Measurements from ENCODE around the gene L3MBTL2. TPM values are rescaled to one million over a fixed set of nuclear protein-coding genes. Genes with fewer than 3 reads are reported as not detected.

The L3MBTL2 gene
- total RNA-seq, 1 experiment from 2014 or later, result 22.3 TPM

DNA sequence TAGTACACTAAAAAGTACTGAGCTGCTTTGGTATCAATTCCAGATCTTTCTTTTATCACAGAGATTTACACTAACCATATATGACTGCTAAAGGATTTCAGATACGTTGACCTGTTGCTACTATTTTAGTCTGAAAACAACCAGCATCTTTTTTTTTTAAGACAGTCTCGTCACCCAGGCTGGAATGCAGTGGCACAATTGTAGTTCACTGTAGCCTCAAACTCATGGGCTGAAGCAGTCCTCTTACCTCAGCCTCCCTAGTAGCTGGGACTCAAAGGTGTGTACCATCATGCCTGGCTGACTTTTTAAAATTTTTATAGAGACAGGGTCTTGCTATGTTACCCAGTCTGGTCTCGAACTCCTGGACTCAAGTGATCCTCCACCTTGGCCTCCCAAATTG lies 24.2 kb upstream of the L3MBTL2 start:
- Histone ChIP-seq H2AFZ (no peak overlapping the region), H3K27me3 (ENCODE audit: insufficient read depth, low read depth) (no peaks in the 10 kb centered on the region), H3K79me2 (ENCODE audit: low read depth) (no peaks in the 10 kb centered on the region), H3K36me3 (ENCODE audit: low read depth) (peaks cover 10% of the 10 kb centered on the region; the same call in 1 of the 2 replicates), H3K27ac (peak overlapping the region; percentile 65), H3K4me1 (replicated peaks; ENCODE audit: insufficient read depth) (peaks cover 19% of the 10 kb centered on the region), H3K9me2 (ENCODE audit: insufficient read depth) (no peaks in the 10 kb centered on the region), H4K20me1 (ENCODE audit: insufficient read depth) (no peaks in the 10 kb centered on the region), H3K9me3 (ENCODE audit: insufficient read depth, low read depth) (no peaks in the 10 kb centered on the region), H3F3A (ENCODE audit: insufficient read depth, low read depth) (peaks cover 47% of the 10 kb centered on the region), H3K4me2 (peak overlapping the region; percentile 44), H3K4me3 (no peak overlapping the region)
- BruUV-seq (replicated peaks), result no TSS peak
- TF ChIP-seq, protein P1, sequence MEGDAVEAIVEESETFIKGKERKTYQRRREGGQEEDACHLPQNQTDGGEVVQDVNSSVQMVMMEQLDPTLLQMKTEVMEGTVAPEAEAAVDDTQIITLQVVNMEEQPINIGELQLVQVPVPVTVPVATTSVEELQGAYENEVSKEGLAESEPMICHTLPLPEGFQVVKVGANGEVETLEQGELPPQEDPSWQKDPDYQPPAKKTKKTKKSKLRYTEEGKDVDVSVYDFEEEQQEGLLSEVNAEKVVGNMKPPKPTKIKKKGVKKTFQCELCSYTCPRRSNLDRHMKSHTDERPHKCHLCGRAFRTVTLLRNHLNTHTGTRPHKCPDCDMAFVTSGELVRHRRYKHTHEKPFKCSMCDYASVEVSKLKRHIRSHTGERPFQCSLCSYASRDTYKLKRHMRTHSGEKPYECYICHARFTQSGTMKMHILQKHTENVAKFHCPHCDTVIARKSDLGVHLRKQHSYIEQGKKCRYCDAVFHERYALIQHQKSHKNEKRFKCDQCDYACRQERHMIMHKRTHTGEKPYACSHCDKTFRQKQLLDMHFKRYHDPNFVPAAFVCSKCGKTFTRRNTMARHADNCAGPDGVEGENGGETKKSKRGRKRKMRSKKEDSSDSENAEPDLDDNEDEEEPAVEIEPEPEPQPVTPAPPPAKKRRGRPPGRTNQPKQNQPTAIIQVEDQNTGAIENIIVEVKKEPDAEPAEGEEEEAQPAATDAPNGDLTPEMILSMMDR (conservative IDR thresholded peaks at IDR 0.05), result no peak
- TF ChIP-seq EZH2 (IDR thresholded peaks at IDR 0.05; ENCODE audit: low read depth), result no peak
- ChIA-PET CTCF (interaction anchor here (1.1 kb wide), 1 partner anchor 57 kb away, joined by 6 read pairs; no protein-coding TSS in a partner anchor), POLR2A (ENCODE audit: unreplicated experiment) (interaction anchor here (0.6 kb wide), 3 partner anchors 9 to 267 kb away, joined by 4 to 5 read pairs (median 4); partner anchors contain the start of gene TEF)
- intact Hi-C loops (cut with micrococcal nuclease; ENCODE audit: unreplicated experiment), result loop anchor here (10.0 kb wide), 1 partner anchor 334 kb away; no protein-coding TSS in a partner anchor
- no peak for DNase-seq

DNA sequence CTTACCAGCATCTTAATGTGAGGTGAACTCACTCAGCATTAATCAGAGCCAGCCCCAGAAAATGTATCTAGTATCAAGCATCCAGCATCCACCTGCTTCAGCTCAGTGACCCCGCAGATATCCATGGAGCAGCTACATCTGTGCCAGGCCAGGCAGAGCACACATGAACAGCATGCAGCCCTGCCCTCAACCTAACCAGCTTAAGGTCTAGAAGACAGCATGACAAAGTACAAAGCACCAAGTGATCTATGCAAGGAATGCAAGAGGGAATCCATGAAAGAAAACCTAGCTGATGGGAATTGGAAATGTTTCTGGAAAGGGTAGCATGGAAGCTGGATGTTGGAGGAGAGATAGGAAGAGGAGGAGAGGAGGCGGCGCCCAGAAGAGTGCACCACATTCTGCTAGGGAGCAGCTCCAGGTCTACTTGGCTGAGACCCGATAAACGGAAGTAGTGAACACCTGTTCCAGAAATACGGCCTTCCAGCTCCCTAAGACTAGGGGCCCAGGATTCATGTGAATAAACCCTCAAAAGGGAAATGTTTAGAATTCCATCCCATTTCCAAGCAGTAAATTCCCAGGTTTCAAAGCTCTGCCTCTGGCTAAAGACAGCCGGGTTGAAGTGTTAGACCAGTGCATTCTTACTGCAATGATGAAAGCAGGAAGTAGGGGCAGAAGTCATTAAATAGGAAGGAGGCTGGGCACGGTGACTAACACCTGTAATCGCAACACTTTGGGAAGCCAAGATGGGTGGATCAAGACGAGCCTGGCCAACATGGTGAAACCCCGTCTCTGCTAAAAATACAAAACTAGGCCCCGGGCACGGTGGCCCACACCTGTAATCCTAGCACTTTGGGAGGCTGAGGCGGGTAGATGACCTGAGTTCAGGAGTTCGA lies 23.5 kb upstream of the L3MBTL2 start:
- no peaks in the 10 kb centered on the region for H3K27me3 ChIP-seq (ENCODE audit: insufficient read depth, low read depth)
- ChIA-PET POLR2A (ENCODE audit: unreplicated experiment) (interaction anchor here (0.5 to 0.6 kb wide), 2 partner anchors 72 to 200 kb away, joined by 4 read pairs; partner anchors contain the start of gene TEF), CTCF (interaction anchor here (0.7 to 1.1 kb wide), 3 partner anchors 13 to 259 kb away, joined by 3 to 6 read pairs (median 4); no protein-coding TSS in a partner anchor)
- H3K27ac ChIP-seq, result peak overlapping the region; percentile 65
- H2AFZ ChIP-seq, result no peak overlapping the region
- H4K20me1 ChIP-seq (ENCODE audit: insufficient read depth), result no peaks in the 10 kb centered on the region
- no peaks in the 10 kb centered on the region for H3K9me3 ChIP-seq (ENCODE audit: insufficient read depth, low read depth)
- intact Hi-C loops (cut with micrococcal nuclease; ENCODE audit: unreplicated experiment), result loop anchor here (10.0 kb wide), 1 partner anchor 333 kb away; no protein-coding TSS in a partner anchor
- BruUV-seq (replicated peaks), result no TSS peak
- peaks cover 53% of the 10 kb centered on the region for H3F3A ChIP-seq (ENCODE audit: insufficient read depth, low read depth)
- H3K36me3 ChIP-seq (ENCODE audit: low read depth), result peaks cover 9% of the 10 kb centered on the region; the same call in 1 of the 2 replicates
- no peak overlapping the region; the same call in 1 of the 2 replicates for H3K4me3 ChIP-seq
- no peaks in the 10 kb centered on the region for H3K79me2 ChIP-seq (ENCODE audit: low read depth)
- TF ChIP-seq, protein P1 (conservative IDR thresholded peaks at IDR 0.05), result no peak
- no peak for TF ChIP-seq EZH2 (IDR thresholded peaks at IDR 0.05; ENCODE audit: low read depth)
- no peaks in the 10 kb centered on the region for H3K9me2 ChIP-seq (ENCODE audit: insufficient read depth)
- peaks cover 19% of the 10 kb centered on the region for H3K4me1 ChIP-seq (replicated peaks; ENCODE audit: insufficient read depth)
- peak; percentile 55 to 89 for DNase-seq
- peak overlapping the region; percentile 44 for H3K4me2 ChIP-seq

DNA sequence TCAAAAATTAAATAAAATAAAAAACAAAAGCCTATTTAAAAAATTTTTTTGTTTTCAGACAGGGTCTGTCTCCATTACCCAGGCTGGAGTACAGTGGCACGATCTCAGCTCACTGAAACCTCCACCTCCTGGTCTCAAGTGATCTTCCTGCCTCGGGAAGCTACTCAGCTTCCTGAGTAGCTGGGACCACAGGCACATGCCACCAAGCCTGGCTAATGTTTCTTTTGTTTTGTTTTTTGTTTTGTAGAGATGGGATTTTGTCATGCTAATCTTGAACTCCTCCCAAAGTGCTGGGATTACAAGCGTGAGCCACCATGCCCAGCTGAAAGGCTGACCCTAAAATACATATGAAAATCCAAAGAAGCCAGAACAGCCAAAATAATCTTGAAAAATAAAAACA lies 20.4 kb upstream of the L3MBTL2 start:
- Histone ChIP-seq H3K36me3 (ENCODE audit: low read depth) (no peaks in the 10 kb centered on the region), H4K20me1 (ENCODE audit: insufficient read depth) (no peaks in the 10 kb centered on the region), H3F3A (ENCODE audit: insufficient read depth, low read depth) (peaks cover 41% of the 10 kb centered on the region), H3K9me3 (ENCODE audit: insufficient read depth, low read depth) (no peaks in the 10 kb centered on the region), H2AFZ (no peak overlapping the region), H3K27ac (no peak overlapping the region), H3K4me3 (no peak overlapping the region), H3K4me1 (replicated peaks; ENCODE audit: insufficient read depth) (peaks cover 19% of the 10 kb centered on the region), H3K79me2 (ENCODE audit: low read depth) (no peaks in the 10 kb centered on the region), H3K27me3 (ENCODE audit: insufficient read depth, low read depth) (no peaks in the 10 kb centered on the region), H3K4me2 (no peak overlapping the region), H3K9me2 (ENCODE audit: insufficient read depth) (no peaks in the 10 kb centered on the region)
- no TSS peak for BruUV-seq (replicated peaks)
- TF ChIP-seq, protein P1 (conservative IDR thresholded peaks at IDR 0.05), result no peak
- TF ChIP-seq EZH2 (IDR thresholded peaks at IDR 0.05; ENCODE audit: low read depth), result no peak
- ChIA-PET CTCF (interaction anchor here (0.5 kb wide), 1 partner anchor 25 kb away, joined by 3 read pairs; no protein-coding TSS in a partner anchor), POLR2A (ENCODE audit: unreplicated experiment) (no interaction called here)
- no peak for DNase-seq
- intact Hi-C loops (cut with micrococcal nuclease; ENCODE audit: unreplicated experiment), result loop anchor here (10.0 kb wide), 1 partner anchor 330 kb away; no protein-coding TSS in a partner anchor
